Stomach (tissue), 9 donors: ENCODE measurements around the gene PRCP. TPM values are rescaled to one million over a fixed set of nuclear protein-coding genes. Genes with fewer than 3 reads are reported as not detected.
A peak's percentile ranks its signal among the peaks of the same experiment; 100 is the strongest.

Source experiments
- DNase-seq, 2 donors: peaks; one replicate each; pipeline versions ENCODE4 v3.0.0 to v3.0.0-alpha.2; 2013 to 2019
- H3K27ac ChIP-seq, 5 donors: fragments of 200-600 bp in 4 of 5; sonication (generic) in 4 of 5; one replicate each; pipeline ENCODE4 v1.5.1; 2013 to 2019; ENCODE audit warnings: mild to moderate bottlenecking in 1 of 5, moderate library complexity in 1 of 5
- H3K27me3 ChIP-seq, 3 donors: fragments of 200-600 bp; sonication (generic); one replicate each; pipeline ENCODE4 v1.5.1; 2017 to 2019; ENCODE audit warnings: mixed run types in 1 of 3
- H3K36me3 ChIP-seq, 4 donors: fragments of 200-600 bp; sonication (generic); 1 replicate in 3 of 4; 2 replicates in 1 of 4; pipeline ENCODE4 v1.5.1; 2016 to 2019
- H3K4me1 ChIP-seq, 4 donors: fragments of 200-600 bp; sonication (generic); one replicate each; pipeline ENCODE4 v1.5.1; 2016 to 2019
- H3K4me3 ChIP-seq, 4 donors: fragments of 200-600 bp; sonication (generic) in 3 of 4; one replicate each; pipeline ENCODE4 v1.5.1; 2016 to 2019; ENCODE audit warnings: mild to moderate bottlenecking in 1 of 4
- H3K9me3 ChIP-seq, 4 donors: fragments of 200-600 bp; sonication (generic); one replicate each; pipeline ENCODE4 v1.5.1; 2016 to 2019
- EP300 ChIP-seq: sonication (generic); formaldehyde crosslinking; IDR thresholded peaks from one replicate; pipeline ENCODE4 v1.6.1; 2017; ENCODE audit warnings: antibody characterized with exemption
- POLR2A ChIP-seq, 4 donors: fragments of 450-650 bp; IDR thresholded peaks; one replicate each; pipeline ENCODE4 v1.6.1; 2016; ENCODE audit warnings: antibody characterized with exemption in 4 of 4, control low read depth in 2 of 4, mild to moderate bottlenecking in 1 of 4, moderate library complexity in 1 of 4
- POLR2AphosphoS5 ChIP-seq, 3 donors: sonication (generic); formaldehyde crosslinking; IDR thresholded peaks; one replicate each; pipeline ENCODE4 v1.6.1; 2016; ENCODE audit warnings: antibody characterized with exemption in 3 of 3
- WGBS, 5 donors: extraction: QIAGEN DNeasy Blood & Tissue Kit in 3 of 5; methylation state at CpG; one replicate each; pipeline versions ENCODE4 v1.1.5 to v1.1.7; 2013 to 2018; 5-methylcytosine and 5-hydroxymethylcytosine counted together
- intact Hi-C: fragments of 100-400 bp; cut with DNase I; formaldehyde crosslinking; loops from one replicate; pipeline ENCODE4 v1.15.1; 2023; ENCODE audit warnings: low total_unique reads
- polyA plus RNA-seq, 3 donors: library from polyadenylated mRNA; stranded (reverse); fragments of 200-250 nt; gene quantifications; one replicate each; pipeline ENCODE4 v1.2.3, GENCODE V29; 2013
- total RNA-seq, 5 donors: library from RNA; depleted of rRNA; stranded (reverse); fragments of >200 nt; gene quantifications; one replicate each; pipeline versions ENCODE4 v1.1.0 to v1.2.3, GENCODE V29; 2014 to 2016
- TF ChIP-seq, protein P1 (sequence below), 7 experiments: fragments of 450-650 bp in 4 of 7; fragments of 200-600 bp in 3 of 7; sonication (generic) in 3 of 7; IDR thresholded peaks; one replicate each; pipeline ENCODE4 v1.5.1; 2016 to 2019; ENCODE audit warnings: antibody characterized with exemption in 7 of 7, control low read depth in 2 of 7, mild to moderate bottlenecking in 1 of 7
- donor health status: healthy with polysubstance abuse.
- donor health status: Bipolar disorder and iron deficiency.
- donor health status: healthy.

PRCP gene
- total and polyA plus RNA-seq, 8 donors = 6.4 to 70.1 (median 29.7) TPM

GRCh38 chr11:82865841-82866240 lies 34.4 kb downstream of the PRCP start:
- H3K36me3 ChIP-seq = no peaks in the 10 kb centered on the region
- peaks cover 4 to 44% (median 24%) of the 10 kb centered on the region in 4 donors for H3K4me1 ChIP-seq
- WGBS, 5 donors = 80 to 94% (median 89%) methylated on average over 2 of the region's 2 CpGs
- intact Hi-C loops = loop anchor here (10.0 kb wide), 1 partner anchor 151 kb away; no protein-coding TSS in a partner anchor
- H3K4me3 ChIP-seq = no peak overlapping the region
- no peaks in the 10 kb centered on the region for H3K9me3 ChIP-seq
- TF ChIP-seq POLR2AphosphoS5 (IDR thresholded peaks at IDR 0.05) (no peak), POLR2A (IDR thresholded peaks at IDR 0.05) (no peak), EP300 (no peak)
- TF ChIP-seq, protein P1, sequence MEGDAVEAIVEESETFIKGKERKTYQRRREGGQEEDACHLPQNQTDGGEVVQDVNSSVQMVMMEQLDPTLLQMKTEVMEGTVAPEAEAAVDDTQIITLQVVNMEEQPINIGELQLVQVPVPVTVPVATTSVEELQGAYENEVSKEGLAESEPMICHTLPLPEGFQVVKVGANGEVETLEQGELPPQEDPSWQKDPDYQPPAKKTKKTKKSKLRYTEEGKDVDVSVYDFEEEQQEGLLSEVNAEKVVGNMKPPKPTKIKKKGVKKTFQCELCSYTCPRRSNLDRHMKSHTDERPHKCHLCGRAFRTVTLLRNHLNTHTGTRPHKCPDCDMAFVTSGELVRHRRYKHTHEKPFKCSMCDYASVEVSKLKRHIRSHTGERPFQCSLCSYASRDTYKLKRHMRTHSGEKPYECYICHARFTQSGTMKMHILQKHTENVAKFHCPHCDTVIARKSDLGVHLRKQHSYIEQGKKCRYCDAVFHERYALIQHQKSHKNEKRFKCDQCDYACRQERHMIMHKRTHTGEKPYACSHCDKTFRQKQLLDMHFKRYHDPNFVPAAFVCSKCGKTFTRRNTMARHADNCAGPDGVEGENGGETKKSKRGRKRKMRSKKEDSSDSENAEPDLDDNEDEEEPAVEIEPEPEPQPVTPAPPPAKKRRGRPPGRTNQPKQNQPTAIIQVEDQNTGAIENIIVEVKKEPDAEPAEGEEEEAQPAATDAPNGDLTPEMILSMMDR (IDR thresholded peaks at IDR 0.05) = no peak
- no peaks in the 10 kb centered on the region for H3K27me3 ChIP-seq
- H3K27ac ChIP-seq = no peak overlapping the region
- no peak for DNase-seq

- Histone ChIP-seq H3K27ac (no peak overlapping the region), H3K27me3 (no peaks in the 10 kb centered on the region), H3K4me1 (peaks cover 4 to 35% (median 15%) of the 10 kb centered on the region in 4 donors), H3K4me3 (no peak overlapping the region), H3K9me3 (no peaks in the 10 kb centered on the region), H3K36me3 (no peaks in the 10 kb centered on the region)
- peak; percentile 42 to 71 for DNase-seq
- 15 to 26% (median 19%) methylated on average over 5 of the region's 5 CpGs for WGBS, 5 donors
- TF ChIP-seq POLR2AphosphoS5 (IDR thresholded peaks at IDR 0.05) (peak in 1 of 3 donors; percentile 14), EP300 (no peak), POLR2A (IDR thresholded peaks at IDR 0.05) (no peak)
- TF ChIP-seq, protein P1 (IDR thresholded peaks at IDR 0.05) = peak in 3 of 7 experiments; percentile 13 to 34 (median 34)
- intact Hi-C loops = loop anchor here (10.0 kb wide), 1 partner anchor 149 kb away; no protein-coding TSS in a partner anchor
These were observed 36.0 kb downstream of the PRCP start for GRCh38 chr11:82864268-82864667.

DNA sequence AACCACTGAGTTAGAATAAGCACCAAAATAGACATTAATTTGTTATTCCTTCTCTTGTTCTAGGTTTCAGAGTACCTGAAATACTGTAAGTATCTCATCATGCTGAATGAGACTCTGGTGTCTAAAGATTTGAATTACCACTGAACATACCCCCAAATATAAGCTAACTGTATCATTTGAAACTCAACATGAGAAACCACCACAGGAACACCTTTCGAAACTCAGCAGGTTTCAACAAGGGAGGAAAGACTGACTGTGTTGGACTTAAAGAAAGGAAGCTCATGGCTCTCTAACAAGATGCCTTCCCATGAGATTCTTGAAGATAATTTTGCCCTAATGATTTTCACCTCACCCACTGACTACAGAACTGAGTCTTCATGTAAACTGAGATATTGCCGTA lies 37.0 kb downstream of the PRCP start:
- no peak overlapping the region for H3K4me3 ChIP-seq
- WGBS, 5 donors = 86 to 93% (median 91%) methylated on average over 2 of the region's 2 CpGs
- intact Hi-C loops = loop anchor here (10.0 kb wide), 1 partner anchor 148 kb away; no protein-coding TSS in a partner anchor
- no peak overlapping the region for H3K27ac ChIP-seq
- H3K36me3 ChIP-seq = no peaks in the 10 kb centered on the region
- H3K4me1 ChIP-seq = peaks cover 9 to 41% (median 19%) of the 10 kb centered on the region in 4 donors
- TF ChIP-seq, protein P1 (IDR thresholded peaks at IDR 0.05) = no peak
- TF ChIP-seq EP300 = no peak
- no peak for TF ChIP-seq POLR2A (IDR thresholded peaks at IDR 0.05)
- no peak for DNase-seq
- H3K27me3 ChIP-seq = no peaks in the 10 kb centered on the region
- H3K9me3 ChIP-seq = no peaks in the 10 kb centered on the region

DNA sequence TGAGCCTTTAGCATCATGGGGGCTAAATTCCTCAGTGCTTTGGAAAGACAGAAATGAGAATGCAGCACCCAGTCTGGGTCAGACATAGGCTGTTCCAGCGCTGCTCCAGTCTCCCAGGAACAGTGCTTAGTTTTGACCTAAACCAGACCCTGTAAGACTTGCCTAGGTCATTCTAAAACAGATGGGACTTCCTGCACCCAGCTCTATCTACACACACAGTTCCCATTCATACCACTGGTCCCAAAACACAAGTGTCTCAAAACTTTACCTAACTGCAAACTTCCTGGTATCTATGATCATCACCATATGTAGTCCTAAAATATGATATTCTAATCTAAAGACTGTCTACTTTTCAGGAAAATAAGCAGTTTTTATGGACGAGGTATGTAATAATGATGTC lies 37.9 kb downstream of the PRCP start:
- Histone ChIP-seq H3K27ac (no peak overlapping the region), H3K9me3 (no peaks in the 10 kb centered on the region), H3K4me1 (peaks cover 9 to 33% (median 15%) of the 10 kb centered on the region in 4 donors), H3K36me3 (no peaks in the 10 kb centered on the region), H3K4me3 (no peak overlapping the region), H3K27me3 (no peaks in the 10 kb centered on the region)
- intact Hi-C loops = loop anchor here (10.0 kb wide), 1 partner anchor 148 kb away; no protein-coding TSS in a partner anchor
- DNase-seq = no peak
- TF ChIP-seq, protein P1 (IDR thresholded peaks at IDR 0.05) = no peak
- TF ChIP-seq EP300 (no peak), POLR2AphosphoS5 (IDR thresholded peaks at IDR 0.05) (no peak), POLR2A (IDR thresholded peaks at IDR 0.05) (no peak)
- 70 to 95% (median 88%) methylated on average over 2 of the region's 2 CpGs for WGBS, 5 donors
